HG03066 (cell line): ENCODE data around the gene OXT.
"Not testable (repeated sequence)": the region's sequence is repeated elsewhere in the genome, so short reads cannot be mapped to it uniquely, and the experiment has no call there.

Experiments used
- ATAC-seq: cut with Tn5 transposase; IDR thresholded peaks from one replicate; pipeline ENCODE4 v1.9.1; 2021; ENCODE audit warnings: low read depth; ENCODE audit not compliant: unreplicated experiment

Gene OXT

GRCh38 chr20:3106658-3107463, 35.4 kb downstream of the OXT start:
- ATAC-seq: no peak

- ATAC-seq: no peak
These were observed 36.1 kb downstream of the OXT start for GRCh38 chr20:3107464-3108025.

- ATAC-seq: no peak
These were observed 38.2 kb downstream of the OXT start for GRCh38 chr20:3109350-3110302.

- no peak for ATAC-seq
These were observed 40.1 kb downstream of the OXT start for GRCh38 chr20:3111507-3111906.

GRCh38 chr20:3111995-3112394, 40.6 kb downstream of the OXT start:
- ATAC-seq: no peak

GRCh38 chr20:3115190-3116107, 44.0 kb downstream of the OXT start:
- no peak for ATAC-seq

- ATAC-seq: no peak
These were observed 44.9 kb downstream of the OXT start for GRCh38 chr20:3116341-3116740.

- ATAC-seq: not testable (repeated sequence)
These were observed 46.5 kb downstream of the OXT start for GRCh38 chr20:3117839-3118379.

GRCh38 chr20:3119044-3119443, 47.6 kb downstream of the OXT start:
- no peak for ATAC-seq

DNA sequence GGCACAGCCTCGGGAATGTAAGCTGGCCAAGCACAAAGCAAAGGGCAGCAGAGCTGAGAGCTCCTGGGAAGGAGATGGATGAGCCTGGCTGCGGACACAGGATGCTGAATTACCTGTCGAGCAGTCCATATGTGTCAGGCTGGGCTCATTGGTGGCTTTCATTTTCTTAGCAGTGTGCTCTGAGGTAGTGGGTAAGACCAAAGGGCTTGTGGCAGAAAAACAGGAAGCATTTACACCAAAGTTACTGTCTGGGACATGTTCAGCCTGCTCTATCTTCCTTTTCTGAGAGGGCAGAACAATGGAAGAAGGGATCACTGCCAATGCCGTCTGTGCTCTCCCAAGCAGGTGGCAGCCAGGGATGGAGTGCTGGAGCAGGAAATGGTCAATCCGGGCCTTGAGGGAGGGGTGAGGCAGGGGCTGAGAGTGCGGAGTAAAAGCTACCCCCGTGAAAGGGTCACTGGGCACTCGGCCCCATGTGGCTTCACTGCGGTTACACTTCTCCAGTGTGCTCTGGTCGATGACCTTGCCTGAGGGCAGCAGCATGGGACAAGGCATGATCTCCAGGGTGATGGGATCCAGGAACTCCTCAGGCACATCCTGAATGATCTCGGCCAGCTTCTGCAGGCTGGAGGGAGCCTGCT, 50.0 kb downstream of the OXT start:
- no peak for ATAC-seq
